GM23338 (cell line): Measurements from ENCODE around the gene KCNAB1. TPM values are rescaled to one million over a fixed set of nuclear protein-coding genes. Genes with fewer than 3 reads are reported as not detected.
"Not testable (repeated sequence)": the region's sequence is repeated elsewhere in the genome, so short reads cannot be mapped to it uniquely, and the experiment has no call there.

Experiments
- ATAC-seq: fragments of 200-7000 bp; cut with Tn5 transposase; 3 replicates; pipeline ENCODE4 v1.9.1; 2020
- DNase-seq: peaks from one replicate; pipeline ENCODE4 v3.0.0-alpha.2; 2015; ENCODE audit warnings: low spot score
- H2AFZ ChIP-seq: fragments of 200-600 bp; sonication (generic); 2 replicates; pipeline ENCODE4 v1.8.0; 2016; ENCODE audit warnings: antibody characterized with exemption, mild to moderate bottlenecking, moderate library complexity
- H3F3A ChIP-seq: fragments of 200-600 bp; sonication (generic); replicated peaks from 2 replicates; pipeline ENCODE4 v1.8.0; 2017; ENCODE audit warnings: antibody characterized with exemption, mixed run types, low read depth
- H3K27ac ChIP-seq: fragments of 200-600 bp; sonication (generic); 2 replicates; pipeline ENCODE4 v1.6.1; 2016; ENCODE audit warnings: low read depth
- H3K27me3 ChIP-seq: fragments of 200-600 bp; sonication (generic); 2 replicates; pipeline ENCODE4 v1.8.0; 2016; ENCODE audit warnings: mild to moderate bottlenecking, mixed run types, moderate library complexity; ENCODE audit not compliant: insufficient read depth
- H3K36me3 ChIP-seq: fragments of 200-600 bp; sonication (generic); 2 replicates; pipeline ENCODE4 v1.8.0; 2016; ENCODE audit warnings: mild to moderate bottlenecking; ENCODE audit not compliant: insufficient read depth
- H3K4me1 ChIP-seq: fragments of 200-600 bp; sonication (generic); 2 replicates; pipeline ENCODE4 v1.8.0; 2016; ENCODE audit warnings: mild to moderate bottlenecking, moderate library complexity; ENCODE audit not compliant: insufficient read depth
- H3K4me2 ChIP-seq: fragments of 200-600 bp; sonication (generic); 2 replicates; pipeline ENCODE4 v1.7.1; 2017; ENCODE audit warnings: mixed run types
- H3K4me3 ChIP-seq: fragments of 200-600 bp; sonication (generic); 2 replicates; pipeline ENCODE4 v1.6.1; 2016; ENCODE audit warnings: mixed run types
- H3K79me2 ChIP-seq: fragments of 200-600 bp; sonication (generic); replicated peaks from 2 replicates; pipeline ENCODE4 v1.8.0; 2017; ENCODE audit warnings: mild to moderate bottlenecking; ENCODE audit not compliant: insufficient read depth
- H3K9me2 ChIP-seq: fragments of 200-600 bp; sonication (generic); 2 replicates; pipeline ENCODE4 v1.8.0; 2017; ENCODE audit not compliant: insufficient read depth
- H4K20me1 ChIP-seq: fragments of 200-600 bp; sonication (generic); replicated peaks from 2 replicates; pipeline ENCODE4 v1.8.0; 2017; ENCODE audit warnings: mild to moderate bottlenecking; ENCODE audit not compliant: insufficient read depth
- H3K27ac Mint-ChIP-seq: 2 replicates; pipeline ENCODE4 v1.8.0; 2020; ENCODE audit warnings: inconsistent platforms, mild to moderate bottlenecking, moderate library complexity, mixed read lengths
- H3K27me3 Mint-ChIP-seq: 3 replicates; pipeline ENCODE4 v1.8.0; 2022; ENCODE audit warnings: low read depth, mild to moderate bottlenecking, moderate library complexity, mixed read lengths, inconsistent platforms; ENCODE audit not compliant: insufficient read depth, poor library complexity
- H3K36me3 Mint-ChIP-seq: 3 replicates; pipeline ENCODE4 v1.8.0; 2021; ENCODE audit warnings: low read depth, mild to moderate bottlenecking, inconsistent platforms, moderate library complexity, mixed read lengths
- H3K4me1 Mint-ChIP-seq: 3 replicates; pipeline ENCODE4 v1.8.0; 2020; ENCODE audit warnings: mild to moderate bottlenecking, inconsistent platforms, mixed read lengths
- H3K4me3 Mint-ChIP-seq: 3 replicates; pipeline ENCODE4 v1.8.0; 2021; ENCODE audit warnings: moderate library complexity, mild to moderate bottlenecking, inconsistent platforms, mixed read lengths
- H3K9me3 Mint-ChIP-seq: 3 replicates; pipeline ENCODE4 v1.8.0; 2020; ENCODE audit warnings: moderate library complexity, mild to moderate bottlenecking, inconsistent platforms, mixed read lengths
- CREB1 ChIP-seq: fragments of 250-450 bp; sonication (Bioruptor Pico); IDR thresholded peaks from 2 replicates; pipeline ENCODE4 v1.5.0; 2020; ENCODE audit warnings: low read depth, mild to moderate bottlenecking, moderate library complexity
- EZH2phosphoT487 ChIP-seq: fragments of 200-600 bp; sonication (generic); IDR thresholded peaks from one replicate; pipeline ENCODE4 v1.8.1; 2018; ENCODE audit warnings: antibody characterized with exemption; ENCODE audit not compliant: unreplicated experiment
- JUNB ChIP-seq: IDR thresholded peaks from one replicate; pipeline ENCODE4 v1.6.1; 2016; ENCODE audit warnings: antibody characterized with exemption; ENCODE audit not compliant: unreplicated experiment
- NANOG ChIP-seq: IDR thresholded peaks from 2 replicates; pipeline ENCODE4 v1.6.1; 2016; ENCODE audit warnings: antibody characterized with exemption, borderline replicate concordance
- POLR2AphosphoS5 ChIP-seq: IDR thresholded peaks from 2 replicates; pipeline ENCODE4 v1.6.1; 2016; ENCODE audit warnings: antibody characterized with exemption, low read depth
- STAT1 ChIP-seq: IDR thresholded peaks from one replicate; pipeline ENCODE4 v1.6.1; 2016; ENCODE audit warnings: antibody characterized with exemption; ENCODE audit not compliant: unreplicated experiment
- ZNF114 ChIP-seq: fragments of 250-450 bp; sonication (Bioruptor Pico); IDR thresholded peaks from 2 replicates; pipeline ENCODE4 v1.5.0; 2020; ENCODE audit warnings: mild to moderate bottlenecking, moderate library complexity
- polyA plus RNA-seq: library from polyadenylated mRNA; unstranded; fragments of >200 nt; fragmentation: Nextera tagmentation; extraction: Ambion mirVana; gene quantifications from 2 replicates; pipeline ENCODE4 v1.2.1, GENCODE V29; 2016
- total RNA-seq: library from RNA; depleted of rRNA; stranded (reverse); fragments of >200 nt; shearing (Covaris generic); gene quantifications from 2 replicates; pipeline ENCODE4 v1.2.3, GENCODE V29; 2014
- TF ChIP-seq, protein P1 (sequence below): fragments of 250-450 bp; sonication (Bioruptor Pico); IDR thresholded peaks from 2 replicates; pipeline ENCODE4 v1.5.0; 2020; ENCODE audit warnings: mild to moderate bottlenecking, moderate library complexity
- TF ChIP-seq, protein P2 (sequence below): IDR thresholded peaks from 2 replicates; pipeline ENCODE4 v1.6.1; 2016; ENCODE audit warnings: antibody characterized with exemption

Gene KCNAB1
- total and polyA plus RNA-seq, 2 experiments from 2014 or later = 0.69 to 2.6 TPM

GRCh38 chr3:156230278-156230900 lies 110.0 kb downstream of the KCNAB1 start (continued):
- TF ChIP-seq, protein P1, sequence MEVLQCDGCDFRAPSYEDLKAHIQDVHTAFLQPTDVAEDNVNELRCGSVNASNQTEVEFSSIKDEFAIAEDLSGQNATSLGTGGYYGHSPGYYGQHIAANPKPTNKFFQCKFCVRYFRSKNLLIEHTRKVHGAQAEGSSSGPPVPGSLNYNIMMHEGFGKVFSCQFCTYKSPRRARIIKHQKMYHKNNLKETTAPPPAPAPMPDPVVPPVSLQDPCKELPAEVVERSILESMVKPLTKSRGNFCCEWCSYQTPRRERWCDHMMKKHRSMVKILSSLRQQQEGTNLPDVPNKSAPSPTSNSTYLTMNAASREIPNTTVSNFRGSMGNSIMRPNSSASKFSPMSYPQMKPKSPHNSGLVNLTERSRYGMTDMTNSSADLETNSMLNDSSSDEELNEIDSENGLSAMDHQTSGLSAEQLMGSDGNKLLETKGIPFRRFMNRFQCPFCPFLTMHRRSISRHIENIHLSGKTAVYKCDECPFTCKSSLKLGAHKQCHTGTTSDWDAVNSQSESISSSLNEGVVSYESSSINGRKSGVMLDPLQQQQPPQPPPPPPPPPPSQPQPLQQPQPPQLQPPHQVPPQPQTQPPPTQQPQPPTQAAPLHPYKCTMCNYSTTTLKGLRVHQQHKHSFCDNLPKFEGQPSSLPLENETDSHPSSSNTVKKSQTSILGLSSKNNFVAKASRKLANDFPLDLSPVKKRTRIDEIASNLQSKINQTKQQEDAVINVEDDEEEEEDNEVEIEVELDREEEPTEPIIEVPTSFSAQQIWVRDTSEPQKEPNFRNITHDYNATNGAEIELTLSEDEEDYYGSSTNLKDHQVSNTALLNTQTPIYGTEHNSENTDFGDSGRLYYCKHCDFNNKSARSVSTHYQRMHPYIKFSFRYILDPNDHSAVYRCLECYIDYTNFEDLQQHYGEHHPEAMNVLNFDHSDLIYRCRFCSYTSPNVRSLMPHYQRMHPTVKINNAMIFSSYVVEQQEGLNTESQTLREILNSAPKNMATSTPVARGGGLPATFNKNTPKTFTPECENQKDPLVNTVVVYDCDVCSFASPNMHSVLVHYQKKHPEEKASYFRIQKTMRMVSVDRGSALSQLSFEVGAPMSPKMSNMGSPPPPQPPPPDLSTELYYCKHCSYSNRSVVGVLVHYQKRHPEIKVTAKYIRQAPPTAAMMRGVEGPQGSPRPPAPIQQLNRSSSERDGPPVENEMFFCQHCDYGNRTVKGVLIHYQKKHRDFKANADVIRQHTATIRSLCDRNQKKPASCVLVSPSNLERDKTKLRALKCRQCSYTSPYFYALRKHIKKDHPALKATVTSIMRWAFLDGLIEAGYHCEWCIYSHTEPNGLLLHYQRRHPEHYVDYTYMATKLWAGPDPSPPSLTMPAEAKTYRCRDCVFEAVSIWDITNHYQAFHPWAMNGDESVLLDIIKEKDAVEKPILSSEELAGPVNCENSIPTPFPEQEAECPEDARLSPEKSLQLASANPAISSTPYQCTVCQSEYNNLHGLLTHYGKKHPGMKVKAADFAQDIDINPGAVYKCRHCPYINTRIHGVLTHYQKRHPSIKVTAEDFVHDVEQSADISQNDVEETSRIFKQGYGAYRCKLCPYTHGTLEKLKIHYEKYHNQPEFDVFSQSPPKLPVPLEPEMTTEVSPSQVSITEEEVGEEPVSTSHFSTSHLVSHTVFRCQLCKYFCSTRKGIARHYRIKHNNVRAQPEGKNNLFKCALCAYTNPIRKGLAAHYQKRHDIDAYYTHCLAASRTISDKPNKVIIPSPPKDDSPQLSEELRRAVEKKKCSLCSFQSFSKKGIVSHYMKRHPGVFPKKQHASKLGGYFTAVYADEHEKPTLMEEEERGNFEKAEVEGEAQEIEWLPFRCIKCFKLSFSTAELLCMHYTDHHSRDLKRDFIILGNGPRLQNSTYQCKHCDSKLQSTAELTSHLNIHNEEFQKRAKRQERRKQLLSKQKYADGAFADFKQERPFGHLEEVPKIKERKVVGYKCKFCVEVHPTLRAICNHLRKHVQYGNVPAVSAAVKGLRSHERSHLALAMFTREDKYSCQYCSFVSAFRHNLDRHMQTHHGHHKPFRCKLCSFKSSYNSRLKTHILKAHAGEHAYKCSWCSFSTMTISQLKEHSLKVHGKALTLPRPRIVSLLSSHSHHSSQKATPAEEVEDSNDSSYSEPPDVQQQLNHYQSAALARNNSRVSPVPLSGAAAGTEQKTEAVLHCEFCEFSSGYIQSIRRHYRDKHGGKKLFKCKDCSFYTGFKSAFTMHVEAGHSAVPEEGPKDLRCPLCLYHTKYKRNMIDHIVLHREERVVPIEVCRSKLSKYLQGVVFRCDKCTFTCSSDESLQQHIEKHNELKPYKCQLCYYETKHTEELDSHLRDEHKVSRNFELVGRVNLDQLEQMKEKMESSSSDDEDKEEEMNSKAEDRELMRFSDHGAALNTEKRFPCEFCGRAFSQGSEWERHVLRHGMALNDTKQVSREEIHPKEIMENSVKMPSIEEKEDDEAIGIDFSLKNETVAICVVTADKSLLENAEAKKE (CRISPR knock-in tag) = no peak
- TF ChIP-seq, protein P2, sequence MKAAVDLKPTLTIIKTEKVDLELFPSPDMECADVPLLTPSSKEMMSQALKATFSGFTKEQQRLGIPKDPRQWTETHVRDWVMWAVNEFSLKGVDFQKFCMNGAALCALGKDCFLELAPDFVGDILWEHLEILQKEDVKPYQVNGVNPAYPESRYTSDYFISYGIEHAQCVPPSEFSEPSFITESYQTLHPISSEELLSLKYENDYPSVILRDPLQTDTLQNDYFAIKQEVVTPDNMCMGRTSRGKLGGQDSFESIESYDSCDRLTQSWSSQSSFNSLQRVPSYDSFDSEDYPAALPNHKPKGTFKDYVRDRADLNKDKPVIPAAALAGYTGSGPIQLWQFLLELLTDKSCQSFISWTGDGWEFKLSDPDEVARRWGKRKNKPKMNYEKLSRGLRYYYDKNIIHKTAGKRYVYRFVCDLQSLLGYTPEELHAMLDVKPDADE = no peak
- TF ChIP-seq NANOG = no peak
- no peak for TF ChIP-seq ZNF114
- TF ChIP-seq CREB1 (CRISPR knock-in tag) = no peak
- TF ChIP-seq STAT1 = no peak
- no peak for TF ChIP-seq JUNB
- TF ChIP-seq POLR2AphosphoS5 = no peak
- TF ChIP-seq EZH2phosphoT487 = no peak

DNA sequence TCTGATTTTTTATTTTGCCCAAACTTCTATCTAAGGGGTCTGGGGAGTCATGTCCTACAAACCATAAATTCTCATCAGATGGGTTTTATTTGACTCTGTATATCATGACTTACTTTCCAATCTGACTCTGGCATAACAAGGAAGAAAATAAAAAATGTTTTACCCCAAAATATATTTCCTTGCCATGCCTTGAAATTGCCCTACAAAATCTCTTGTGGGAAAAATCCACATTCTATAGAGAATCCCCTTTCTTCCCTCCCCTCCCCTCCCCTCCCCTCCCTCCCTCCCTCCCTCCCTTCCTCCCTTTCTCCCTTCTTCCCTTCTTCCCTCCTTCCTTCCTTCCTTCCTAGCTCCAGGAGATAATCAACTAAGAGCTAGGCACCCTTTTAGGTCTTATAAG lies 110.8 kb downstream of the KCNAB1 start:
- ATAC-seq, H3K4me1 ChIP-seq, H3K36me3 ChIP-seq, H3K27me3 ChIP-seq, H3K27me3 Mint-ChIP-seq, H3K4me3 Mint-ChIP-seq, H3K36me3 Mint-ChIP-seq, H3K27ac ChIP-seq, H3K9me3 Mint-ChIP-seq, H3K4me3 ChIP-seq, H3K27ac Mint-ChIP-seq, H3K9me2 ChIP-seq, DNase-seq, H3K4me2 ChIP-seq, H3K79me2 ChIP-seq, H4K20me1 ChIP-seq, H3F3A ChIP-seq: not testable (repeated sequence)
- H3K4me1 Mint-ChIP-seq = peaks cover 11% of the 10 kb centered on the region
- peak overlapping the region; percentile 81; the same call in 1 of the 2 replicates for H2AFZ ChIP-seq
